Measurements from ENCODE around the gene IRS2.
"Not testable (repeated sequence)": the region's sequence is repeated elsewhere in the genome, so short reads cannot be mapped to it uniquely, and the experiment has no call there.

IRS2 gene, protein sequence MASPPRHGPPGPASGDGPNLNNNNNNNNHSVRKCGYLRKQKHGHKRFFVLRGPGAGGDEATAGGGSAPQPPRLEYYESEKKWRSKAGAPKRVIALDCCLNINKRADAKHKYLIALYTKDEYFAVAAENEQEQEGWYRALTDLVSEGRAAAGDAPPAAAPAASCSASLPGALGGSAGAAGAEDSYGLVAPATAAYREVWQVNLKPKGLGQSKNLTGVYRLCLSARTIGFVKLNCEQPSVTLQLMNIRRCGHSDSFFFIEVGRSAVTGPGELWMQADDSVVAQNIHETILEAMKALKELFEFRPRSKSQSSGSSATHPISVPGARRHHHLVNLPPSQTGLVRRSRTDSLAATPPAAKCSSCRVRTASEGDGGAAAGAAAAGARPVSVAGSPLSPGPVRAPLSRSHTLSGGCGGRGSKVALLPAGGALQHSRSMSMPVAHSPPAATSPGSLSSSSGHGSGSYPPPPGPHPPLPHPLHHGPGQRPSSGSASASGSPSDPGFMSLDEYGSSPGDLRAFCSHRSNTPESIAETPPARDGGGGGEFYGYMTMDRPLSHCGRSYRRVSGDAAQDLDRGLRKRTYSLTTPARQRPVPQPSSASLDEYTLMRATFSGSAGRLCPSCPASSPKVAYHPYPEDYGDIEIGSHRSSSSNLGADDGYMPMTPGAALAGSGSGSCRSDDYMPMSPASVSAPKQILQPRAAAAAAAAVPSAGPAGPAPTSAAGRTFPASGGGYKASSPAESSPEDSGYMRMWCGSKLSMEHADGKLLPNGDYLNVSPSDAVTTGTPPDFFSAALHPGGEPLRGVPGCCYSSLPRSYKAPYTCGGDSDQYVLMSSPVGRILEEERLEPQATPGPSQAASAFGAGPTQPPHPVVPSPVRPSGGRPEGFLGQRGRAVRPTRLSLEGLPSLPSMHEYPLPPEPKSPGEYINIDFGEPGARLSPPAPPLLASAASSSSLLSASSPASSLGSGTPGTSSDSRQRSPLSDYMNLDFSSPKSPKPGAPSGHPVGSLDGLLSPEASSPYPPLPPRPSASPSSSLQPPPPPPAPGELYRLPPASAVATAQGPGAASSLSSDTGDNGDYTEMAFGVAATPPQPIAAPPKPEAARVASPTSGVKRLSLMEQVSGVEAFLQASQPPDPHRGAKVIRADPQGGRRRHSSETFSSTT (N-terminal part only)

DNA sequence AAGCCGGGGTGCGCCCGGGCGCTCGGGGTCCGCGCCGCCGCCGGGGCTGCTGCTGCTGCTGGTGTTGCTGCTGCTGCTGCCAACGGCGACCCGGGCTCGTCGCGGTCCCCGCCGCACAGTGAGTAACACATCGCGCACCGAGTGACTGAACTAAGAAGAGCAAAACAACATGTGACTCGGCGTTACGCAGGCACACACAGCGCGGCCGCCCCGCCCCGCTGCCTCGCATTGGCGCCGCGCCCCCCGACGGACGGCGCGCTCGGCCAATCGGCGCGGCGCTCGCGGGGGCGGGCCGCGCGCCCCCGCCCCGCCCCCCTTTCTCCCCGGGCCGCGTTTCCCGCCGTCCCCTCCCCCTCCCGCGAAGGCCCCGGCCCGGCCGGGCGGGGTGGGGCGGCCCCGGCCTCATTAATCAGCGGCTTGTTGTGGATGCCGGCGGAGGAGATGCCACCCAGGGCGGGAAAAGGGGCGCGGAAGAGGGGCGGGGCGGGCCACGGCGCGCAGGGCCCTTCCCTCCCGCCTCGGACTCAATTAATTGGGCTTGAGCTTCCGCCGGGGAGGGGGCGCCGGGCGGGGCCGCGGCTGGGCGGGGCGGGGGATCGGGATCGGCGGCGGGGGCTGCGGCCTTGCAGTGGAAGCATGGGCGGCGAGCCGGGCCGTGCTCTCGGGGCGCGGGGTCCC, at the start of gene IRS2:
Gene IRS2 (minus strand): TSS at position 127 of the 678 bp plus-strand sequence. CDS start 530 bp downstream, outside the sequence.
- peak; percentile 93 for DNase-seq

DNA sequence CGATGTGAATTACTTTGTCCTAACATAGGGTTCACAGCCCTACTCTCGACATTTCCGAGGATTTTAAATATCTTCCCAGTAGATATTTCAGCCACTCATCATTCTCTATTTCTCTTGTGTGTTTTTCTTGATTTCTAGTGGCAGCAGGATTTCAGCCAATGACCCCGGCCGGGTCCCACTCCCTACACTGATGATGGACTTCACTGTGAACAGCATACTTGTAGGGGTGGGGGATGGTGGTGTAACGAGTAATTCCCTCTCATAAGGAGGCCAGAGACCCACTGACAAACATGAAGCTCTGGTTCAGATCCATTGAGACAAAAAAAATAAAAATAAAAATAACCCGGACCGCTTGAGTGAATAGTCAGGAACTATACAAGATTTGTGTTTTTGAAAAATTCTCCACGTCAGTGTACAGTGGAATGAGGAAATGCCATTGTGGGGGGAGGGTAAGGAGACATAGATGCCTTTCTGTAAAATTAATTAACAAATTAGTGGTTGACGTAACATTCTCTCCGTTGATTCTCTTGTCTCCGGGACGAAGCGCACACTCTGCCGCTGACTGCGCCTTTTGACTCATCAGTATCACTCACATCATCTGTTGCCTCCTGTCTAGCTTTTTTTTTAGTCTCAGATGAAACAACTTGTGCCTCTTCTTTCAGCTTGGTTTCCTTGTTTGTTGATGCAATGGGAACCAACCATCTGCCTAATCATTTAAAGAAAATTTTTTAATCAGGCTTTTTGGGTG, 48.8 kb upstream of the IRS2 start:
- DNase-seq: no peak

DNA sequence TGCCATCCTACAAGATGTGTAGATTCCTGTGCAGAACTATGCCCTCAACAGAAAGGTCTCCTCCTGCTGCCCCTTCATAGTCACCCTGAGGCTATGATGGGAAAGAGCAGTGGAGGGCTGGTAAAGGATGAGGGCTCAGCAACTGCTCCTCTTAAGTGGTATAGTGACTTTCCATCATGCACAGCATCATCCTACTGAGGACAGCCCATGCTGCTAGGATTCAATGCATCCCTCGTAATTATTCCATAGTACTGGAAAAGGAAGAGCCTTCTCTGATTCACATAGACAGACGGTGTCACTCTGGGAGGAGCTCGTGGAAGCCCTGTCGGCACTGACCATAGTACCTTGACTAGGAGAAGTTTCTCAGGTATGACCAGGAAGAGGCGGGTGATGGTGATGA, 47.6 kb upstream of the IRS2 start:
- no peak for DNase-seq

DNA sequence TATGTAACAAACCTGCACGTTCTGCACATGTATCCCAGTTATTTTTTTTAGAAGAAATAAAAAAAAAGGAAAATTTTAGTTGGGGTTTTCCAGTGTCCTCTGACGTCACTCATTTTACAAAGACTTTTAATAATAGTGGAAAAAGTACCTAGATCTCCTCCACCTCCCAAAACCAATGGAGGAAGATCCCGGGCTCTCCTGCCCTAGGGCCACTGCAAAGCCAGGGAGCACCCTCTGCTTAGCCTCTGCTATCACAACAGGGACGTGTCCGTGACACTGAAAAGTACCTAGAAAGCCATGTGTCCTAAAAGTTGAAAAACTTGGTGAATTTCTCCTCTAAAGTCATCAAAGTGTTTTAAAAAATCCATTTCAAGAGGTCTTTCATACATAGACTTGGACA, 46.7 kb upstream of the IRS2 start:
- no peak for DNase-seq

DNA sequence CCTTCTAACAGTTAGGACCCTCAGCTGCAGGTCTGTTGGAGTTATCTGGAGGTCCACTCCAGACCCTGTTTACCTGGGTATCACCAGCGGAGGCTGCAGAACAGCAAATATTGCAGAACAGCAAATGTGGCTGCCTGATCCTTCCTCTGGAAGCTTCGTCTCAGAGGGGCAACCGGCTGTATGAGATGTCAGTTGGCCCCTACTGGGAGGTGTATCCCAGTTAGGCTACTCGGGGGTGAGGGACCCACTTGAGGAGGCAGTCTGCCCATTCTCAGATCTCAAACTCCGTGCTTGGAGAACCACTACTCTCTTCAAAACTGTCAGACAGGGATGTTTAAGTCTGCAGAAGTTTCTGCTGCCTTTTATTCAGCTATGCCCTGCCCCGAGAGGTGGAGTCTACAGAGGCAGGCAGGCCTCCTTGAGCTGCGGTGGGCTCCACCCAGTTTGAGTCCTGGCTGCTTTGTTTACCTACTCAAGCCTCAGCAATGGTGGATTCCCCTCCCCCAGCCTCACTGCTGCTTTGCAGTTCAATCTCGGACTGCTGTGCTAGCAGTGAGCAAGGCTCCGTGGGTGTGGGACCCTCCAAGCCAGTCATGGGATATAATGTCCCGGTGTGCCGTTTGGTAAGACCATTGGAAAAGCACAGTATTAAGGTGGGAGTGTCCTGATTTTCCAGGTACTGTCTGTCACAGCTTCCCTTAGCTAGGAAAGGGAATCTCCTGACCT, 42.4 kb upstream of the IRS2 start:
- DNase-seq: not testable (repeated sequence)

DNA sequence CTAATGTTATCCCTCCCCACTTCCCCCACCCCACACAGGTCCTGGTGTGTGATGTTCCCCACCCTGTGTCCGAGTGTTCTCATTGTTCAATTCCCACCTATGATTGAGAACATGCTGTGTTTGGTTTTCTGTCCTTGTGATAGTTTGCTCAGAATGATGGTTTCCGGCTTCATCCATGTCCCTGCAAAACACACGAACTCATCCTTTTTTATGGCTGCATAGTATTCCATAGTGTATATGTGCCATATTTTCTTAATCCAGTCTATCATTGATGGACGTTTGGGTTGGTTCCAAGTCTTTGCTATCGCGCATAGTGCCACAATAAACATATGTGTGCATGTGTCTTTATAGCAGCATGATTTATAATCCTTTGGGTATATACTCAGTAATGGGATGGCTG, 36.8 kb upstream of the IRS2 start:
- not testable (repeated sequence) for DNase-seq

DNA sequence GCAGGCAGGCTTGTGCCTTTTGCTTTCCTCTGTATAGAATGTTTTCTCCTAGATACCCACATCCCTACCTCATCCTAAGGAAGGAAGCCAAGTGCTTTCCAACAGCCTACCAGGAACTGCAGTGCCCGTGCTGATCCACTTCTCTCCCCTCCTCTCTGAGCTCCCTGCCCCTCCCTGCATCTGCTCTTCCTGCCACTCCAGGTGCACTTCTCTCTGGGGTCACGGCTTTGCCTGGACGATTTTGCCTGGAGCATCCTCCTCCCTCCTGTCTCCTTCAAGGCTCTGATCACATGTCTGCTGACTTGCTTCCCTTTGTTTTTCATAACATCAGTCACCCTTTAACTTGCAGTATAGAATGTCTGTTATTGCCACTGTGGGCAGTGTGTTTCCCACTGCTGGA, 34.7 kb upstream of the IRS2 start:
- DNase-seq: no peak

DNA sequence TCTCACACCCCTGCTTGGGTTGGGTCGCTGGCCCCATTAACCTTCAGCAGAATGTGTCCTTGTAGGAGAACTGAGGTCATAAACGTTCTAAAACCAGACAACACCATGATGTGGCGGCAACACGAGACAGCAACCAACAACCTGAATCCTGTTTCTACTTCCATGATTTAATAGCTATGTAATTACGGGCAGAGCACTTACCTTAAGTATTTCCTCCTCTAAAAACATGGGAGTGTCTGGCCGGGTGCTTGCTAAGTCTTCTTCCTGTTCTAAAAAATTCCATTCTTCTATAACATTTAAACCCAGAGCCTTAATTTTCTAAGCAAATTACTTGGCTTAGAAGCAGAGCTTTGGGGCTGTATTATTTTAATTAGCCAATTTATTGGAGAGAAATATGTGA, 33.5 kb upstream of the IRS2 start:
- no peak for DNase-seq

DNA sequence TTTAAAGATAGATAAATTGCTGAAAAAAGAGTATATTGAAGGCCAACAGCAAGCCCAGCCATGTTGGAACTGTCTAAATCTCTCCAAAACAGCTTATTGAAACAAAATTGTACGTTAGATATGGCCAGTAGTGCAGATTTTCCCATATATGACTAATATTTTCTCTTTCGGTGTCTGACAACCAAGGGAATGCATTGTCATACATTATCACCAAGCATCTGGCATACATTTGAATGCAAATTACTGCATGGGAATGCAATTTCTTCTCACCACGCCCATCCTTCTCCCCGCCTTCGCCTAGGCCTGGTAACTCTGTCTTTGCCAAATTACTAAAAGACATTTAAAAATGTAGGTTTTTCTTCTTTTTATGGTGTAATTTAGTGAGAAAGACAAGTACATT, 32.5 kb upstream of the IRS2 start:
- DNase-seq: no peak

DNA sequence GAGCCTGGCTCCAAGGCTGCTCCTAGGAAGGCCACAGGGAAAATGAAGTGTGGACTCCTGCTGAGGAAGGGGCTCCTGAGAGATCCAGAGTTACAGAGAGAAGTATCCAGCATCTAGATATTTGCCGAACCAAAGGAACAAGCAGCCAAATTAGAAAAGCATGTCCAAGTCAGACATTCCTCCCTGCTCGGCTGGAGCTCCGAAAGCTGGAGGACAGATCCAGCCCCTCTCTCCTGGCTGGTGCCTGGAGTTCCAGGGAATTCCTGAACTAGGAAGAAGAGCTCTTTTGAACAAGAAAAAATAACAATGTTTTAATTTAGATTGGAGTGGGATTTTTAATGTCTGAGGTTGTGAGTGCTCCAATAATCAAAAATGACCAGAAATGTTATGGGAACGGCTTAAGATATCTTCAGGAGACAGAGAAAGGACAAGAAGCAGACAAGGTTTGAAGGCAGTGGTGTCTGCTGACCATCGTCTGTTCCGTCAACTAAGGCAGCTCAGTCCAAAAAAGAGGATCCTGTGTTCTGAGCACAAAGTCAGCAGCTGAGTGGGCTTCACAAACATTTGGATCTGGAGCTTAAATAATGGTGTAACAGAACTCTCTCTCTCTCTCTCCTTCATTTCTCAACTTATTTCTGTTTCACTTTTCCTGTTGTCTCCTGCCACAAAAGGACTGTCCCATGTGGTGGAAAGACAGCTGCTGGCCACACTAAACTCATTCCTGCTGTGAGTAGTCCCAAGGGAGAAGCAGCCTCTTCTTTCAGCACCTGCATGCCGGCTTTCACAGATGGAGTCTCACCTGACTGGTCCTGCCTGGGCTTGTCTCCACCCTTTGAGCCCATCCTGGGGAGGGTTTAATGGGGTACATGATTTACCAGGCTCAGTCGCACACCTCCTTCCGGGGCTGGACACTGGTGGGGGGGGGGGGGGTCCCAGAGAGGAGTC, 31.5 kb upstream of the IRS2 start:
- no peak for DNase-seq

DNA sequence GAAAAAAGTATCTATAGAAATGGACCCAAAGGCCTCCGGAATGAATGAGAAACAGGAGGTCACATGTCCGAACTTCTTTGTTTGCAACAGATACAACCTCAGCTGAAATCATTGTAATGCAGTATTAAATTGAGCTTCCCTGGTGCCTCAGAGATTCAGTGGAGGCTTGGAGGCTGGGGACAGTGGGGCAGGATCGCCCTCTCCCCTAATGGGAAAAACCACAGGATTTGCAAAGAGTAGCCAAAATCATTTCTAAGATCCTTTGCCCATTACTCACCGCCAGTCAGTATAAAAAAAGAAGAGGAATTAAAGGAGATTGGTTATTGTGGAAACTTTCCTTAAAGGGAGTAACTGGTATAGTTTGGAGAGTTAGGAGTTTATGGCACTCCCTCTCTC, 30.4 kb upstream of the IRS2 start:
- no peak for DNase-seq

DNA sequence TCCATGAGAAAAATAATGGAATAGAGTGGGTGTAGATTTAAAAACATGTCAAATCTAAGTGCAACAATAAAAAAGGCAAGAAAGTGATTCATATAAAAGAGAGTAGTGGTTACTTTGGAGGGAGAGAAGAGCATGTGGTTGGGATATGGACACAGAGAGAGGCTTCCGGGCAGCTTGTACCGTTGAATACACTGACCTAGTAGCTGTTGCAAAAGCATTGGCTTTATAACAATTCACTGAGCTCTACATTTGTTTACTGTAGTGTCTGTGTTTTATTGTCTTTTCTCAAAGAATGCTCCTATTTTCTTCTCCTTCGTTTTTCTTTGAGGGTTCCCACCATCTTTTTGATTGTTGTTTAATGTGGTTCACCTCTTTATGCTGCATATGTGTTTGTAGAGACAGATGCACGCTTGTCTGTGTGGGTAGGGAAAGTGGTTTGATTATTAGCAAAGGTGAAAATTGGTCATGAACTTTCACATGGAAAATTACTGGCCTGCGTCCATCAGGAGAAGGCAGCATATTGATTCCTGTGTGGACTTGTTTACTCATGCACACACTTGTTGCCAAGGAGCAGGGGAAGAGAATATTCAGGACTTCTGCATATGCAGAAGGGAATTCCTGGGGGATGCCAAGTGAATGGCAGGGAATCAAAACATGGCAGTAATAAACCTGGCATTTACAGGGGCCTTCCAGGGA, 29.9 kb upstream of the IRS2 start:
- no peak for DNase-seq

DNA sequence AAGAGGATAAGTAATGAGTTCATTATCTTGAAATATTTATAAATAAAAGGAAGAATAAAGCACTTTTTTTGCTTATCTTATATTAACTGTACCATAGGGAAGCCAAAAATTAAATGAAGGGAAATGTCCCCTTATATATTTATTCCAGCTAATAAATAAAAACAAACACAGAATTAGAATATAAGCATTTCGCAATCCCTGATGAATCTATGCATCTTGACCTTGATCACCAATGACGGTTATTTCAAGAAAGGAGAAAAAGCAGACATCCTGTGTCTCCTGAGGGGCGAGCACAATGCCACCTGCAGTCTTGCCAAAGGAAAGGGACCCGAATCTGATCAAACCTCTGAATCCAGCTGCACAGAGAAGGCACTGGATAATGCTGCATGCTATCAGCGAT, 29.3 kb upstream of the IRS2 start:
- DNase-seq: no peak

DNA sequence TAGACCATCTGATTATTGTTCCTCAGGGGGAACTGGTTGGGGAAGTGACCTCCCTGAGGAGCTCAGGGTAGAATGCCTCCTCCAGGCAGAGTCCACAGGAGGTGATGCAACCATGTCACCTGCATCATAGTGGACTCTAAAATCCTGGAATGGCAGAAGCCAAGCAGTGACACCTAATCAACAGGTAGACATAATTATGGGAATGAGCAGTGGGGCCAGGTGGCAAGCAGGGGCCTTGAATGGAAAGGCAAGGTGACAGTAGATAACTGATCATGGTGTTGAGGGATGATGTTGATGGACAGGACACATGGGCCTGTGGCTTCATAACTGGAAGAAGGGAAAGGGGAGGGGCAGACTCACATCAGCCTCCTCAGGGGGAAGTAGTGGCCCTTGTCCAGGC, 27.3 kb upstream of the IRS2 start:
- DNase-seq: no peak

DNA sequence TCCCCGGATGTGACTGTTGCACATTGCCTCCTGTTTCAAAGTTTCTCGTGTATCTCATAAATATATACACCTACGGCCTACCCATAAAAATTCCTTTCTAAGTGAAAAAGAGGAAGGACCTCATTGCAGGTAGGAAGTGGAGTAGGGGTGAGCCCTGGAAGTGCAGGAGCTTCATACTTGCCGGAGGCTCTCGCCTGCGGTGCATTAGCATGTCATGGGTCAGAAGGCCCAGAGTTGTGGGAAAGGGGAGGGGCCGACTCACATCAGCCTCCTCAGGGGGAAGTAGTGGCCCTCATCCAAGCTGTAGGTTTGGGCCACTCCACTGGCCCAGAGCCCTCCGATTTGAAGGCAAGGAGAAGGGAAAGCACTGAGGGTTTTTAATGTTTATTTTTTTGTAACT, 26.0 kb upstream of the IRS2 start:
- DNase-seq: peak; percentile 27

DNA sequence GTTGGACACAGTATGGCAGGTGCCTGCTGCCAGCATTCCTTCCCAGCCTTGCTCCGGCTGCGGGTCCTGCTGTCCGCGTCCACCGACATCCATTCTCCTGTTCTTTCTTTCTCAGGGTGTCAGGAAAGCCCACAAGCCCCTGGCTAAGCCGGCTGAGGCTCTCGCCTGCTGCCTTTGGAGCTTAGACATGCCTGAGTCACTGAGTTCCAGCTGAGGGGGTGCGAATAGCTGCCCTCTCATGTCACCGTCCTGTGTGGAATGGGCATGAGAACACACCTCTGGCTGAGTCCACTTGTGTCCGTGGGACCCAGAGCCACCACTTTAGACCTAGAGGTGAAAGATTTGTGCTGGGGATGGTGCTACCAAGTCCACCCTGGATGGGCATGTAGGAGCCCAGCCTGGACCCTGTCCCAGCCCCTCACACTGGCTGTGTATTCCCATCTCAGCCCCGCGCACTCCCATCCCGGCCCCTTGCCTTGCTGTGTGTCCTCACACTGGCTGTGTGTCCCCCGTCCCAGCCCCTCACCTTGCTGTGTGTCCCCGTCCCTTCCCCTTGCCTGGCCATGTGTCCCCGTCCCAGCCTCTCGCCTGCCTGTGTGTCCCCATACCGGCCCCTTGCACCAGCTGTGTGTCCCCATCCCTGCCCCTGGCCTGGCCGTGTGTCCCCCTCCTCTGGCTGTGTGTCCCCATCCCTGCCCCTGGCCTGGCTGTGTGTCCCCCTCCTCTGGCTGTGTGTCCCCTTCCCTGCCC, 24.6 kb upstream of the IRS2 start:
- DNase-seq: no peak

DNA sequence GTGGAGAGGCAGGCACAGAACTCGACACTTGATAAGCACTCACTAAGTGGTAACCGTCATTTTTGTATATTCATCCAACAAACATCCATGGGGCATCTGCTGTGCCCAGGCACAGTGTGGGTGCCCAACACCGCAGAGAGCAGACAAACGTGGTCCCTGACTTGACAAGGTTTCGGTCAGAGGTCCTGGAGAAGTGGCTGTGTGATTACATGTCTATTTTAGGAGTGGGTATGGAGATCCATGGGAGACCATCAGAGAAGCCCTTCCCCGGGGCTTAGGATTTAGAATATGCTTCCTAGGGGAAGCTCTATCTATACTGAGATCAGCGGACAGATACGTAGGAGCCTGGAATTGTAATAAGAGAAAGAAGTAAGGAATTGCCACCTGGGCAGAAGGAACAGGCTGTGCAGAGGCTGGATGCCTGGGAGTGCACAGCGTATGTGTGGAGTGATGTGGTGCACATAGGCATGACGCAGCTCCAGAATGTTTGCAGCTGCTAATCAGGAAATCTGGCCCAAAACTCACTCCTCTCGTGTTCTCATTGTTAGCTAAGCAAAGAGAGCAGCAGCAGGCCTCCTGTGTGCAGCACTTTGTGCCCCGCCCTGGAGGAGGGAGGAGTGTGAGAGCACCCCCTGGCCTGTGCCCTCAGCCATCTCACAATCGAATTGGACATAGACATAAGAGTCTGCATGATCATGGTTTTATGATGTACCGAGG, 23.0 kb upstream of the IRS2 start:
- no peak for DNase-seq

DNA sequence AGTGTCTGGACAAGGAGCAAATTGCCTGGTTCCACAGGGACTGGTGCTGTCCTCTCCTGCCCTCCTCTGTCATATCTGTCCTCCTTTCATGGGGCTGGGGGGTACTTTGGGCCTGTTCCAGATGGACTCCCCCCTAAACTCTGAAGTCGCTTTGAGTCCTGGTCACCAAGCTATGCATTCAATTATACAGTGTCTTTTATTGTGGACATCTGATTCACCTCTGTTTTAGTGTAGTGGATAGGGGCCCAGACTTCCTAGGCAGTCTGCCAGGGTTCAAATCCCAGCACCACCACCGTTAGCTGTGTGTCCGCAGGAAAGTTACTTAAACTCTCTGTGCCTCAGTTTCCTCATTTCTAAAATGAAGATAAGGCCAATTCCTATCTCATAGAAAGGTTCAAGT, 21.0 kb upstream of the IRS2 start:
- DNase-seq: no peak

All from femur (tissue), 1 donor.